ENCODE data around the gene MYL10. TPM values are rescaled to one million over a fixed set of nuclear protein-coding genes. Genes with fewer than 3 reads are reported as not detected.

MYL10 gene
- total RNA-seq, 1 experiment from 2014 or later = not detected

- CTCF ChIA-PET = no interaction called here
- Mint-ChIP-seq H3K4me3 (ENCODE audit: unreplicated experiment) (no peak overlapping the region), H3K27me3 (ENCODE audit: insufficient read depth, unreplicated experiment) (no peaks in the 10 kb centered on the region), H3K27ac (ENCODE audit: unreplicated experiment) (no peak overlapping the region), H3K9me3 (ENCODE audit: unreplicated experiment) (no peaks in the 10 kb centered on the region), H3K36me3 (ENCODE audit: insufficient read depth, unreplicated experiment) (no peaks in the 10 kb centered on the region), H3K4me1 (ENCODE audit: low read depth, unreplicated experiment) (no peaks in the 10 kb centered on the region)
- H3K9me3 ChIP-seq = peaks cover 5% of the 10 kb centered on the region; the same call in 1 of the 2 replicates
- H3K4me1 ChIP-seq = no peaks in the 10 kb centered on the region
- POLR2A ChIA-PET = no interaction called here
- H3K27me3 ChIP-seq (replicated peaks; ENCODE audit: control insufficient read depth, insufficient read depth, low read length) = no peaks in the 10 kb centered on the region
- BruUV-seq (replicated peaks) = no TSS peak
- intact Hi-C loops (cut with micrococcal nuclease; ENCODE audit: unreplicated experiment) = no loop called here
- TF ChIP-seq, protein P1, sequence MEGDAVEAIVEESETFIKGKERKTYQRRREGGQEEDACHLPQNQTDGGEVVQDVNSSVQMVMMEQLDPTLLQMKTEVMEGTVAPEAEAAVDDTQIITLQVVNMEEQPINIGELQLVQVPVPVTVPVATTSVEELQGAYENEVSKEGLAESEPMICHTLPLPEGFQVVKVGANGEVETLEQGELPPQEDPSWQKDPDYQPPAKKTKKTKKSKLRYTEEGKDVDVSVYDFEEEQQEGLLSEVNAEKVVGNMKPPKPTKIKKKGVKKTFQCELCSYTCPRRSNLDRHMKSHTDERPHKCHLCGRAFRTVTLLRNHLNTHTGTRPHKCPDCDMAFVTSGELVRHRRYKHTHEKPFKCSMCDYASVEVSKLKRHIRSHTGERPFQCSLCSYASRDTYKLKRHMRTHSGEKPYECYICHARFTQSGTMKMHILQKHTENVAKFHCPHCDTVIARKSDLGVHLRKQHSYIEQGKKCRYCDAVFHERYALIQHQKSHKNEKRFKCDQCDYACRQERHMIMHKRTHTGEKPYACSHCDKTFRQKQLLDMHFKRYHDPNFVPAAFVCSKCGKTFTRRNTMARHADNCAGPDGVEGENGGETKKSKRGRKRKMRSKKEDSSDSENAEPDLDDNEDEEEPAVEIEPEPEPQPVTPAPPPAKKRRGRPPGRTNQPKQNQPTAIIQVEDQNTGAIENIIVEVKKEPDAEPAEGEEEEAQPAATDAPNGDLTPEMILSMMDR (IDR thresholded peaks at IDR 0.05; ENCODE audit: insufficient read depth in 1 of 2, low read depth in 1 of 2, low read length in 1 of 2, severe bottlenecking in 1 of 2, unreplicated experiment in 1 of 2) = no peak
- no peak for DNase-seq
- no peak overlapping the region for H3K4me3 ChIP-seq (ENCODE audit: low read depth, low read length)
- no peaks in the 10 kb centered on the region for H3K36me3 ChIP-seq (ENCODE audit: control insufficient read depth, insufficient read depth, low read length)
Measured at GRCh38 chr7:101677391-101677790, 48.3 kb upstream of the MYL10 start.

- Histone ChIP-seq H3K27me3 (replicated peaks; ENCODE audit: control insufficient read depth, insufficient read depth, low read length) (no peaks in the 10 kb centered on the region), H3K9me3 (peaks cover 5% of the 10 kb centered on the region; the same call in 1 of the 2 replicates), H3K4me1 (no peaks in the 10 kb centered on the region), H3K36me3 (ENCODE audit: control insufficient read depth, insufficient read depth, low read length) (no peaks in the 10 kb centered on the region), H3K4me3 (ENCODE audit: low read depth, low read length) (no peak overlapping the region)
- no peaks in the 10 kb centered on the region for H3K36me3 Mint-ChIP-seq (ENCODE audit: insufficient read depth, unreplicated experiment)
- H3K4me3 Mint-ChIP-seq (ENCODE audit: unreplicated experiment) = no peak overlapping the region
- BruUV-seq (replicated peaks) = no TSS peak
- POLR2A ChIA-PET = no interaction called here
- TF ChIP-seq, protein P1 (IDR thresholded peaks at IDR 0.05; ENCODE audit: insufficient read depth in 1 of 2, low read depth in 1 of 2, low read length in 1 of 2, severe bottlenecking in 1 of 2, unreplicated experiment in 1 of 2) = no peak
- no peaks in the 10 kb centered on the region for H3K27me3 Mint-ChIP-seq (ENCODE audit: insufficient read depth, unreplicated experiment)
- no peaks in the 10 kb centered on the region for H3K4me1 Mint-ChIP-seq (ENCODE audit: low read depth, unreplicated experiment)
- CTCF ChIA-PET = no interaction called here
- intact Hi-C loops (cut with micrococcal nuclease; ENCODE audit: unreplicated experiment) = no loop called here
- no peak for DNase-seq
- H3K9me3 Mint-ChIP-seq (ENCODE audit: unreplicated experiment) = no peaks in the 10 kb centered on the region
- no peak overlapping the region for H3K27ac Mint-ChIP-seq (ENCODE audit: unreplicated experiment)
Measured at GRCh38 chr7:101676956-101677355, 47.9 kb upstream of the MYL10 start.

GRCh38 chr7:101676062-101676598 is 47.0 kb upstream of the MYL10 start:
- Mint-ChIP-seq H3K9me3 (ENCODE audit: unreplicated experiment) (no peaks in the 10 kb centered on the region), H3K36me3 (ENCODE audit: insufficient read depth, unreplicated experiment) (no peaks in the 10 kb centered on the region), H3K27me3 (ENCODE audit: insufficient read depth, unreplicated experiment) (no peaks in the 10 kb centered on the region), H3K4me3 (ENCODE audit: unreplicated experiment) (no peak overlapping the region), H3K4me1 (ENCODE audit: low read depth, unreplicated experiment) (no peaks in the 10 kb centered on the region), H3K27ac (ENCODE audit: unreplicated experiment) (no peak overlapping the region)
- no TSS peak for BruUV-seq (replicated peaks)
- TF ChIP-seq, protein P1 (IDR thresholded peaks at IDR 0.05; ENCODE audit: insufficient read depth in 1 of 2, low read depth in 1 of 2, low read length in 1 of 2, severe bottlenecking in 1 of 2, unreplicated experiment in 1 of 2) = no peak
- POLR2A ChIA-PET = no interaction called here
- no peak for DNase-seq
- Histone ChIP-seq H3K9me3 (peaks cover 5% of the 10 kb centered on the region; the same call in 1 of the 2 replicates), H3K4me3 (ENCODE audit: low read depth, low read length) (no peak overlapping the region), H3K36me3 (ENCODE audit: control insufficient read depth, insufficient read depth, low read length) (no peaks in the 10 kb centered on the region), H3K4me1 (no peaks in the 10 kb centered on the region), H3K27me3 (replicated peaks; ENCODE audit: control insufficient read depth, insufficient read depth, low read length) (no peaks in the 10 kb centered on the region)
- intact Hi-C loops (cut with micrococcal nuclease; ENCODE audit: unreplicated experiment) = no loop called here
- CTCF ChIA-PET = no interaction called here

Data from Caco-2 (cell line).